ENCODE measurements around the gene GPC5.

DNA sequence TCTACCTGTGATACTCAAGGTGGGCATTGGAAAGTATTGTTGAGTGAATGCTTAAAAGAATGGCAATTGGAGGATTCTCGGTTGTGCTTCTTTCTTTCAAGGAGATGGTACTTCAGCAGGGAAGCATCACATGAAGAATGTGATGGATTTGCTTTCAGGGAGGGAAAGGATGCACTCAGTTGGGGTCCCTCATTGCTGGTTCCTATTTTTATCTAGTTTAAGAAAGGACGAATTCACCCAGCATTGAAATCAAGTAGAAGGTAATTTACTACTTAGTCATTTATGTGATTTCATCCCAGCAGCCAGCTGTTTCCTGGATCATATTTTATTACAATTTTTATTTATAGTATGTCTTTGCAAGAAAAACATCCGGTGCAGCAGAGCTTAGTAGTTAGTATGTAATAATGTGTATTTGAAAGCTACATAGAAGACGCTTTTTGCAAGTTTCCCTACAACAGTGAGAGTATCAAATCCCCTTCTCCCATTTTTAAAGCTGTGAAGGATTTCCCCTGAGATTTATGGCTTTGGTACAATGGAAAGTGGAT lies 417.9 kb downstream of the GPC5 start:
- TF ChIP-seq, protein P1, sequence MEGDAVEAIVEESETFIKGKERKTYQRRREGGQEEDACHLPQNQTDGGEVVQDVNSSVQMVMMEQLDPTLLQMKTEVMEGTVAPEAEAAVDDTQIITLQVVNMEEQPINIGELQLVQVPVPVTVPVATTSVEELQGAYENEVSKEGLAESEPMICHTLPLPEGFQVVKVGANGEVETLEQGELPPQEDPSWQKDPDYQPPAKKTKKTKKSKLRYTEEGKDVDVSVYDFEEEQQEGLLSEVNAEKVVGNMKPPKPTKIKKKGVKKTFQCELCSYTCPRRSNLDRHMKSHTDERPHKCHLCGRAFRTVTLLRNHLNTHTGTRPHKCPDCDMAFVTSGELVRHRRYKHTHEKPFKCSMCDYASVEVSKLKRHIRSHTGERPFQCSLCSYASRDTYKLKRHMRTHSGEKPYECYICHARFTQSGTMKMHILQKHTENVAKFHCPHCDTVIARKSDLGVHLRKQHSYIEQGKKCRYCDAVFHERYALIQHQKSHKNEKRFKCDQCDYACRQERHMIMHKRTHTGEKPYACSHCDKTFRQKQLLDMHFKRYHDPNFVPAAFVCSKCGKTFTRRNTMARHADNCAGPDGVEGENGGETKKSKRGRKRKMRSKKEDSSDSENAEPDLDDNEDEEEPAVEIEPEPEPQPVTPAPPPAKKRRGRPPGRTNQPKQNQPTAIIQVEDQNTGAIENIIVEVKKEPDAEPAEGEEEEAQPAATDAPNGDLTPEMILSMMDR (IDR thresholded peaks at IDR 0.05; ENCODE audit: insufficient read depth, low read length, poor library complexity, severe bottlenecking), result no peak
- TF ChIP-seq EZH2phosphoT487 (conservative IDR thresholded peaks at IDR 0.05; ENCODE audit: low read length), result no peak

All from SU-DHL-6 (cell line).